ENCODE measurements around the gene NR4A1. TPM values are rescaled to one million over a fixed set of nuclear protein-coding genes. Genes with fewer than 3 reads are reported as not detected.

Gene NR4A1
- polyA plus RNA-seq, 1 experiment: 18.6 TPM

DNA sequence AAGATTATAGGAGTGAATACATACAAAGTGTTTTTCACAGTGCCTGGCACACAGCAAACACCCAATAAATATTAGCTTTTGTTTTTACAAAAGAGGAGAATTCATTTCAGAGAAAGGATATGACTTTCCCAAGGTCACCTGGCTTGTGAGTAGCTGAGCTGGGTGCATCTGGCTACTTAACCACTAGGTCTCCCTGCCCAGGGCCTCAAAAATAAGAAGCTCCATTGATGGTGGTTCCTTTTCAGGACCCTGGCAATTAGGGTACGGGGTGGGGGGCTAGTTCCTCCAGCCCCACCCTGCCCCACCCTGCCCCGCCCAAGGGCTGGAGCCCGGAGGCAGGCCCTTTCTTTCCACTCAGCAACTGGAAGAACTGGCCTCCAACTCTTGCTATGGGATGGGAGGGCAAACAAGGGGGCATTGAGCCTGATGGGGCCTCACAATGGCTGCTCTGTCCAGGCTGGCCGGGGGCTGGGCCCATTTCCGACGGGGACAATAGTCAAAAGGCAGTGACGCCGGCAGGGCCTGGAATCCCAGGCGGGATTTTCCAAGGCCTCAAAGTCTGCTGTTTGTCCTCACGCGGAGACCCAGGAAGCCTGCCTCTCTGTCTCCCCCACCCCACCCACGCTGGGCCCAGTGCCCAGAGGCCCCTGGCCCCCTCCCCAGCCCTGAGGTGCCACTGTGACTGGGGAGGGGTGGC, 10.4 kb downstream of the NR4A1 start:
- no peak for DNase-seq (ENCODE audit: low read depth)
- H3K27me3 ChIP-seq (ENCODE audit: control insufficient read depth, insufficient read depth, low read length): no peaks in the 10 kb centered on the region
- CTCF ChIA-PET: interaction anchor here (0.6 to 6.6 kb wide), 5 partner anchors 9 to 54 kb away, joined by 3 to 59 read pairs (median 7); partner anchors contain the start of genes ATG101 and NR4A1
- H3K4me3 ChIP-seq (ENCODE audit: low read depth, low read length): no peak overlapping the region
- H3K36me3 ChIP-seq (ENCODE audit: control insufficient read depth, insufficient read depth, low read length): peaks cover 8% of the 10 kb centered on the region
- POLR2A ChIA-PET: no interaction called here
- no peak for TF ChIP-seq CTCF (IDR thresholded peaks at IDR 0.05; ENCODE audit: insufficient read depth, low read depth, low read length)

DNA sequence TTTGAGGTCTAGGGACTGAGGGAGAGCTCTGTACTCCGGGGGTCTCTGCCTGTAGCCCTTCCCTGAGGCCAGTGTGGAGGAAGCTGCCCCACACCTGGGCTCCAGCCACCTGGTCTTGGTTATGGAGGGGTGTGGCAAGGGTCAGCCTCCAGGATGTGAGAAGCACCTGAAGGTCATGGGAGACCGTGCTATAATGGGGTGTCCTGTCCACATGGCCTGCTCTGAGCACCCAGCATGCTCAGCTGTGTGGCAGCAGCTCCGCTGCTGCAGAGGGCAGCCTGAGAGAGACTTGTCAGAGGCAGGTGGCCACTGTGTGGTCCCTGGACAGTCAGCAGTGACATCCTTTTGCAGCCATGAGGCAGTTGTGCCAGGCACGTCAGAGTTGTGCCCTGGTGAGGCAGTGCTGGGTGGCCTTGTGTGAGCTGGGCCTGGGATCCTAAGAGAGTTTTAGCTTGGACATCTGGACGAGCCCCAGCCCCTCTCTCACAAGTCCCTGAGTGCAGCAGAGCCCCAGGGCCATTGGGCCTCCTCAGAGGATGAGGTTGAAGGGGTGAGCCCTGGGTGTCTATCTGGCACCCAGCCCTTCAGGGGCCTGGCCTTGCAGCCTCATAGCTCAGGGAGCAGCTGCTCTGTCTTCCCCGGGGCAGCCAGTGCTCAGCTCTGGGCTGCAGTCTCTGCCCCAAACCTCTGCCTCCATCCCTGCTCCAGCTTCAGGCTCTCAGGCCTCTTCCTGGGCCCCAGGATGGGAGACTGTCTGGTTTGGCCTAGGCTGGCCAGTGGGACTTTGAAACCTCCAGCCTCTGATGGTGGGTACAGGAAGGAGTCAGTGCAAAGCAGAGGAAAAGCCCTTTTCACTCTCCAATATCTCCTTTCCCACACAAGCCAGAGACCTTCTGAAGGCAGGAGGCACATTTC, 11.2 kb downstream of the NR4A1 start:
- CTCF ChIA-PET: interaction anchor here (1.0 to 6.6 kb wide), 5 partner anchors 8 to 41 kb away, joined by 5 to 59 read pairs (median 7); partner anchors contain the start of genes ATG101 and NR4A1
- DNase-seq (ENCODE audit: low read depth): no peak
- POLR2A ChIA-PET: no interaction called here

GRCh38 chr12:52063082-52063924, 12.1 kb downstream of the NR4A1 start:
- no peak overlapping the region for H3K4me3 ChIP-seq (ENCODE audit: low read depth, low read length)
- peaks cover 4% of the 10 kb centered on the region for H3K36me3 ChIP-seq (ENCODE audit: control insufficient read depth, insufficient read depth, low read length)
- ChIA-PET POLR2A (interaction anchor here (0.6 to 1.1 kb wide), 2 partner anchors 12 to 348 kb away, joined by 3 read pairs; partner anchors contain the start of gene NR4A1), CTCF (interaction anchor here (1.0 to 6.6 kb wide), 7 partner anchors 7 to 42 kb away, joined by 3 to 59 read pairs (median 6); partner anchors contain the start of genes ATG101 and NR4A1)
- TF ChIP-seq CTCF (IDR thresholded peaks at IDR 0.05; ENCODE audit: insufficient read depth, low read depth, low read length): no peak
- no peaks in the 10 kb centered on the region for H3K27me3 ChIP-seq (ENCODE audit: control insufficient read depth, insufficient read depth, low read length)
- DNase-seq (ENCODE audit: low read depth): no peak

More for the DNA sequence above, 11.2 kb downstream of the NR4A1 start:
- H3K27me3 ChIP-seq (ENCODE audit: control insufficient read depth, insufficient read depth, low read length): no peaks in the 10 kb centered on the region
- TF ChIP-seq CTCF (IDR thresholded peaks at IDR 0.05; ENCODE audit: insufficient read depth, low read depth, low read length): no peak
- peaks cover 4% of the 10 kb centered on the region for H3K36me3 ChIP-seq (ENCODE audit: control insufficient read depth, insufficient read depth, low read length)
- no peak overlapping the region for H3K4me3 ChIP-seq (ENCODE audit: low read depth, low read length)

GRCh38 chr12:52063981-52064649, 12.9 kb downstream of the NR4A1 start:
- Histone ChIP-seq H3K36me3 (ENCODE audit: control insufficient read depth, insufficient read depth, low read length) (no peaks in the 10 kb centered on the region), H3K4me3 (ENCODE audit: low read depth, low read length) (no peak overlapping the region), H3K27me3 (ENCODE audit: control insufficient read depth, insufficient read depth, low read length) (no peaks in the 10 kb centered on the region)
- CTCF ChIA-PET: interaction anchor here (0.6 to 6.6 kb wide), 5 partner anchors 9 to 39 kb away, joined by 3 to 59 read pairs (median 3); no protein-coding TSS in a partner anchor
- DNase-seq (ENCODE audit: low read depth): no peak
- TF ChIP-seq CTCF (IDR thresholded peaks at IDR 0.05; ENCODE audit: insufficient read depth, low read depth, low read length): no peak
- POLR2A ChIA-PET: interaction anchor here (0.6 to 1.1 kb wide), 3 partner anchors 10 to 349 kb away, joined by 3 read pairs; partner anchors contain the start of gene NR4A1
